Cardiac fibroblast (primary cell): ENCODE data around the gene ERBB3.

Source experiments
- DNase-seq, 2 donors: peaks; one replicate each; pipeline versions ENCODE4 v3.0.0 to v3.0.0-alpha.2; 2010; ENCODE audit warnings: low read depth in 2 of 2
- H3K4me3 ChIP-seq, 2 donors: replicated peaks in 1 of 2; 1 replicate in 1 of 2; 2 replicates in 1 of 2; pipeline ENCODE4 v1.5.1; 2011; ENCODE audit warnings: low read depth in 2 of 2, low read length in 2 of 2, mild to moderate bottlenecking in 2 of 2, moderate library complexity in 1 of 2
- TF ChIP-seq, protein P1 (sequence below): IDR thresholded peaks from one replicate; pipeline ENCODE4 v1.5.1; 2011; ENCODE audit warnings: low read depth, mild to moderate bottlenecking, low read length, inconsistent platforms

ERBB3 gene

DNA sequence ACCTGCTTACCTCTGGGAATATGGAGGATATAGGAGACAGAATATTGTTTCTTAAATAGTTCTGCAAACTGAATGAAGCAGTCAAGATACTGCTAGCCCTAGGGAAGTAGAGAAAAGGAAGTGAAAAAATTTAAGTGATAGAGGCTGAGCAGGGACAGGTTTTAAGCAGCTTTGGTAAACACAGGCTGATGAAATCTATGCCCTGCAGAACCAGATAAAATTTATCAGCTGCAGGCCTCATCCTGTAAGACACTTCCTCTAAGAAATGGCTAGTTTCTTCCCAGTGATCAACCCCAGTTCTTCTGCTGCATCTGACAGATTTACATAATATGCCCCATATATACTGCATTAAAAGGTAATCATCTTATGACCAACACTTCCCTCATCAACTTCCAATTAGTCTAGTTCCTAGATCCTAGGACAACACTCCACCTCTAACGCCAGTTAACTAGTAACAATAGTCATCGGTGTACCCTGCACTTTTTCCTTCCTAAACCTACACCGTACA, 46.8 kb downstream of the ERBB3 start:
- no peak for DNase-seq
- TF ChIP-seq, protein P1, sequence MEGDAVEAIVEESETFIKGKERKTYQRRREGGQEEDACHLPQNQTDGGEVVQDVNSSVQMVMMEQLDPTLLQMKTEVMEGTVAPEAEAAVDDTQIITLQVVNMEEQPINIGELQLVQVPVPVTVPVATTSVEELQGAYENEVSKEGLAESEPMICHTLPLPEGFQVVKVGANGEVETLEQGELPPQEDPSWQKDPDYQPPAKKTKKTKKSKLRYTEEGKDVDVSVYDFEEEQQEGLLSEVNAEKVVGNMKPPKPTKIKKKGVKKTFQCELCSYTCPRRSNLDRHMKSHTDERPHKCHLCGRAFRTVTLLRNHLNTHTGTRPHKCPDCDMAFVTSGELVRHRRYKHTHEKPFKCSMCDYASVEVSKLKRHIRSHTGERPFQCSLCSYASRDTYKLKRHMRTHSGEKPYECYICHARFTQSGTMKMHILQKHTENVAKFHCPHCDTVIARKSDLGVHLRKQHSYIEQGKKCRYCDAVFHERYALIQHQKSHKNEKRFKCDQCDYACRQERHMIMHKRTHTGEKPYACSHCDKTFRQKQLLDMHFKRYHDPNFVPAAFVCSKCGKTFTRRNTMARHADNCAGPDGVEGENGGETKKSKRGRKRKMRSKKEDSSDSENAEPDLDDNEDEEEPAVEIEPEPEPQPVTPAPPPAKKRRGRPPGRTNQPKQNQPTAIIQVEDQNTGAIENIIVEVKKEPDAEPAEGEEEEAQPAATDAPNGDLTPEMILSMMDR = no peak
- H3K4me3 ChIP-seq = no peak overlapping the region

DNA sequence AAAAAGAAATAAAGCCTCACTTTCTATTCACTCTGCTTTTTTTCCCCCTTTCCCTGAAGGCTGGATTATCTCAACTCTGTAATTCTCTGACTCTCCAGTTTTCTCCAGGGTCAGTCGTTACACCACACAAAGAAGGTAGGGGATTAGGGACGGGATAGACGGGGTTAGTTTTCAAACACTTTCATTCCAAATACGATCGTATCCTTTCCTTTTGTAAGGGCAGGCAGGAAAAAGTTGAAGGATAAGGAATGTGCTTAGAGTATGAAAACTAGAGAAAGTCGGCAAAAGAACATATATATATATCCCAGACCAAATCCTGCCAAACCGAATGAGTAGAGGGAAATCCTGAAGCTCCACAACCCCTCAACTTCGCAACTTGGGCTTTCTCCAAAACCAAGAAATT, 47.5 kb downstream of the ERBB3 start:
- TF ChIP-seq, protein P1 = no peak
- no peak for DNase-seq
- H3K4me3 ChIP-seq = peak overlapping the region; percentile 11 to 88

DNA sequence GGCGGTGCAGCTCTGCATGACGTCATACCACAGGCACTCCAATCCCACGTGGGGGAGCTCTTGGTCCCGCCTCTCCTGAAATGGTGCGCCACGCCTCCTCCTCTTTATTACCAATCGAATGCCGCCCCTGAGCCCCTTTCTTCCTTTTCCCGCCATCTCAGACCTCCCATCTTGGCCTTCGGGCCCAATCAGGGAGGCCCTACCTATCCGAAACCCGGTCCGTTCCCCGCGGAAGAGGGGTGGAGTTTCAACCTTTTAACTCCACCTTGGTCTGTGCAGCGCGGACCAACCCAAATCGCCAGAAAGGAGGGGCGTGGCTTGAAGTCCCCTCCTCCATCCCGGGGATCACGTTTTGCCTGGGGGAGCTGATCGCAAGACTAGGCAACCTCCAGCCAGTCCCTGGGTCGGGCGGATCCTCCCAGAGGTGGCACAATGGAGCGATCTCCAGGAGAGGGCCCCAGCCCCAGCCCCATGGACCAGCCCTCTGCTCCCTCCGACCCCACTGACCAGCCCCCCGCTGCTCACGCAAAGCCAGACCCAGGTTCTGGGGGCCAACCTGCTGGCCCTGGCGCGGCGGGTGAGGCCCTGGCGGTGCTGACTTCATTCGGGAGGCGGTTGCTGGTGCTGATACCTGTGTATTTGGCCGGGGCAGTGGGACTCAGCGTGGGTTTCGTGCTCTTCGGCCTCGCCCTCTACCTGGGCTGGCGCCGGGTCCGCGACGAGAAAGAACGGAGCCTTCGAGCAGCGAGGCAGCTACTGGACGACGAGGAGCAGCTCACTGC, 48.1 kb downstream of the ERBB3 start, which contains the start of gene ESYT1:
Gene ESYT1 (plus strand): TSS at position 380 of the 782 bp plus-strand sequence. CDS start 53 bp downstream, at position 433.
- peak within 1 kb of the TSS; percentile 88 to 98 for H3K4me3 ChIP-seq
- DNase-seq = peak; percentile 100
- TF ChIP-seq, protein P1 = no peak

DNA sequence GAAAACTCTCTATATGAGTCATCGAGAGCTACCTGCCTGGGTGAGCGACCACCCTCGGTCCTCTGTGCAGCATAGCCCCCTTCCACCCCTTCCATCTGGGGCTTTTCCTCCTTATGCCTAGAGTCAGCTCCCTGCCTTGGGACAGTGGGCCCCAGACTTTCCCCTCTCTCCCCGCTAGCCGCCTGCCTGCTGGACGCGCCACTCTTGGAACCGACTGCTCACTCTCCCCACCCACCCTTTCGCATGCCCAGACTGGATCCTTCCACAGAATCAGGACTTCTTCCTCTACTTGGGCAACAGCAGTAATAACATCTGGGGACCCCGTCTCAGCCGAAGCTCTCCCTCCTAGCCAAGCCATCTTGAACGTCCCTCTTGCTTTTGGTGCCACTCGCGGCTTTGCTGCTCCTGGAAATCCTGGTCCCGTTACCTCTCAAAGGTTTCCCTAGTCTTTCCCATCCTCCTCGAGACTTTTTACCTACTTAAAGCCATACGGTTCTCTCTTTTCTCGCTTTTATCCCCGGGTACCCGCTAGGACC, 48.8 kb downstream of the ERBB3 start:
- TF ChIP-seq, protein P1 = no peak
- peak overlapping the region; percentile 88 to 98 for H3K4me3 ChIP-seq
- DNase-seq = peak; percentile 20 to 37

DNA sequence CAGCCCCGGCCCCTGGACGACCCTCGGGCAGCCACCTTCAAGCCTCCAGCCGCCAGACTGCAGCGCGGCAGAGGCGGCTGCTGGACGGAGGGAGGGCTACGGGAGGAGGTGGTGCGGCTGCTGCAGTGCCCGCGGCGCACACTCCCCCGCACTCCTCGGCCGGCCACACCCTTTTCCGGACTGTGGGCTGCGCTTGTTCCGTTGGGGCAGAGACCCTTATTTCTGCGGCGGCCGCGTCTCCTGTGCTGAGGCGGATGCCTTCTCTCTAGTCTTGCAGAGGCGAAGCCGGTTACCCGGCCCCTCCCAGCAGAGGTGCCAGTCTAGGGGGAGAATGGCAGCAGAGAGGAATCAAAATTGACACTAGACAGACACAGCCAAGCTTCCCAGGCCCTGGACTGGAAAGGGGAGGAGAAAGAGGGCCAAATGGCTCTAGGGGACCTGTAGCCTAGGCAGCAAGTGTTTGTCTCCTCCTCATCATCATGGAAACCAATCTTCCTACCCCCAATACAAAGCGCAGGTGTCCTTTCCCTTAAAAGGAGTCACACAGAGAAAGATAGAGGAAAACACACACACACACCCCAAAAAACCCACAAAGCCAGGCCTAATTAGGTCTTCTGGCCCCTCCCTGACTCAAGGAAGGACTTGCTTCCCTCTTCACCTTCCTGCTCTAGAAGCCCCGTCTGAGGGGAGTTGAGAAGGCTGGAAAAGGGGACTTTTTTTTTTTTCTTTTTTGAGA, 49.4 kb downstream of the ERBB3 start:
- DNase-seq = peak; percentile 38 to 62
- TF ChIP-seq, protein P1 = no peak
- peak overlapping the region; percentile 88 to 98 for H3K4me3 ChIP-seq

DNA sequence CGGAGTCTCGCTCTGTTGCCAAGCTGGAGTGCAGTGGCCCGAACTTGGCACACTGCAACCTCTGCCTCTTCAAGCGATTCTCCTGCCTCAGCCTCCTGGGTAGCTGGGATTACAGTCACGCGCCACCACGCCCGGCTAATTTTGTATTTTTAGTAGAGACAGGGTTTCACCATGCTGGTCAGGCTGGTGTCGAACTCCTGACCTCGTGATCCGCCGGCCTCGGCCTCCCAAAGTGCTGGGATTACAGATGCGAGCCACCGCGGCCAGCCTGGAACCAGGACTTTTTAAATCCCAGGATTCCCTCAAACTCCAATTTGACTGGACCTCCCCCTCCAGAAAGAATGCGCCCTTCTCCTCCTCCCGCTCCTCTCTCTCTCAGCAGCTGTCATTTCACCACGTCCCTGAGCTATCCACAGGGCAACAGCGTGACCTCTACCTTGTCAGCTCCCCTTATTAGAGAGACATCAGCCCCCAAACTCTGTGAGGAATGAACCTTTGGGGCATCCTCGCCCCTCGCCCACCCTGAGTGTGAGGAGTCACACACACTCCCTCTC, 50.1 kb downstream of the ERBB3 start:
- TF ChIP-seq, protein P1 = no peak
- peak overlapping the region in 1 of 2 donors; percentile 88 for H3K4me3 ChIP-seq
- no peak for DNase-seq
